NCI-H2107 treated with DMSO at 0.1 percent for 48 hours (cell line): ENCODE results near the gene SHB.
"Not testable (repeated sequence)": the region's sequence is repeated elsewhere in the genome, so short reads cannot be mapped to it uniquely, and the experiment has no call there.

Experiments used
- DNase-seq: peaks from one replicate; lab custom pipeline; 2025; ENCODE audit not compliant: unreplicated experiment; lab: John Stamatoyannopoulos, UW

SHB gene

GRCh38 chr9:37972351-37972848 is 96.6 kb downstream of the SHB start:
- no peak for DNase-seq

GRCh38 chr9:37971691-37972090 is 97.3 kb downstream of the SHB start:
- DNase-seq: no peak

- no peak for DNase-seq
Observed at GRCh38 chr9:37971108-37971459, 97.9 kb downstream of the SHB start.

GRCh38 chr9:37970301-37971107 is 98.5 kb downstream of the SHB start:
- DNase-seq: no peak

DNA sequence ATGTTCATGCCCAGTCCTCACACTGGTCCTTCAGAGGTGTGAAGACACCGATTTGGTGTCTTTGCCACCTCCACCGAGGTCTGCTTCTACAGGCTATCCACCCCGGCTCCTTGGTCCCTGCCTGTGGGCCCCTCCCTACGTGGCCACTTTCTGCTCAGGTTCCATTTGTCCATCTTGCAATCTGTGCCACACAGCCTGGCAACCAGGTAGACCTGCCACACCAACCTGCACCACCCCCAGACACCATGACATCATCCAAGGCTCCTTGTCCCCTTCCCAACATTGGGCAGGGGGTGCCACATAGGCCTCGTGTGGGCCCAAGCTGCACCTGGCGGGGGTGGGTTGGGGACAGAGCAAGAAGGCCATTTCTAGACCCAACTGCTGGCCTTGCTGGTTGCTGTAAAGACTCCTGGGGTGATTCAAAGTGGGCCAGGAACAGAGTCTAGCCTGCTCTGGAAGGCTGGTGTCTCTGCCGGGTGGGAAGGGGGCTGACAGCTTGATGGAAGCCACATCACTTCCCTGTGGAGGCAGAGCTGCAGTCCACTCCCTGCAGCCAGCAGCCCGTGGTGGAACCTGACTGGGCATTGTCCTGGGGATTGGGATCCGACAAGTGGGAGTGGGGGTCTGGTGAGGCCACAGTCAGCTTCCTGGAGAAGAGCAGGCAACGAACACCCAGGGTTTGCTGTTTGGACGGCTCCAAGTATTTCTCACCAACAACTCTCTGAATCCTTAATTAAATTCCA is 99.3 kb downstream of the SHB start:
- DNase-seq: no peak

DNA sequence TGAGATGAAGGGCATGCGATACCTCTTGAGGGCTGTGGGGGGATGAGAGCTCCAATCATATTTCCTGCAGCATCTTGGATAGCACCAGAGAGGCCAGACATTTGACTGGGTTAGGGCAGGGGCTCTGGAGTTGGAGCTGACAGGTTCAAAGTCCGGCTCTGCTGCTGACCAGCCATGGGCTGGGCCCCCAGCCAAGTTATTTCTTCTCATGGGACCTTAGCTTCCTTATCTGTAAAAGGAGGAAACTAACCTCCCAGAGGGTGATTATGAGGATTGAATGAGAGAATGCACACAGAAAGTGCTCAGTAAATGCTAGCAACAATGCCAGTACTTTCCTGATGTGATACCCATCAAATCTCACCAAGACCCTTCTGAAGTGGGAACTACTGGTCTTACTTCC is 99.9 kb downstream of the SHB start:
- DNase-seq: no peak

GRCh38 chr9:37968228-37968701 is 100.8 kb downstream of the SHB start:
- DNase-seq: no peak

DNA sequence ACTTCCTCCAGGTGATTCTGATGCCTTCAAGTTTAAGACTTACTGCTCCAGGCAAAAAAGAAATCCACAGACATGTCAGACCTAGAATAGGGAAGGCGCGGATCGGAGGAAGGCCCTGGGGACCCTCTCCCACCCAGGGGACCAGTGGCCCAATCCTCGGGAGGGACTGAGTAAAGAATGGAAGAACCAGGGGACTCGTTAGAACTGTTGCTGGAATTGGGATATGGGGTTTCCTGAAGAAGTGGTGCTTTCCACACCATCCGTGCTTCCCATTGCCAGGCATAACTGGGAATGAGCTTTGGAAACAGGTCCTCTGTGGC is 101.3 kb downstream of the SHB start:
- DNase-seq: no peak

GRCh38 chr9:37967014-37967760 is 101.8 kb downstream of the SHB start:
- no peak for DNase-seq

DNA sequence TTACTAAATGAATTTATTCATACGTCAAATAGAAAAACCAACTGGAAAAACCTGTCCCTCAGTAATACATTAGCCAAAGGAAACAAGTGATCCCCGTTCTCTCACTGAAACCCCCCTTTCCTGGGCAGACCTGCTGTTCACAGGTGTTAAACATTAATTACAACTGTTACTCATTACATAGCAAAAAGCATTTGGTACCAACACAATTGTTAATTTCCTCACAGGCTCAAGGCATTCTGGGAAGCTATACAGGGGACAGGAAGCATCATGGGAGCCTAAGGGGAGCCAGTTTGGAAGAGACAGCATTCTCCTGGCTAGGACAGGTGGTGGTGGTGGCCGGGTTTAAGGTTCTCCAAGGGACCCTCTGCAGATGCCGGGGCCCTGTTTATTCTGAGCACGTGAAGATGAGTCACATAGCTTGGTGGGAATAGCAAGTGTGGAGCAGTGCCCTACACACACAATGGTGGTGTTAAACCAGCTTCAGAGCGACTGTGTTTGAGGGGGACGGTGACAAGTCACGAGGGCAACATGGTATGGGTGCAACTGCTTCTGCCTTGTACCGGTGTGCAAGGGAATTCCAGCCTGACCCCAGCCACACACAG is 102.5 kb downstream of the SHB start:
- DNase-seq: no peak

DNA sequence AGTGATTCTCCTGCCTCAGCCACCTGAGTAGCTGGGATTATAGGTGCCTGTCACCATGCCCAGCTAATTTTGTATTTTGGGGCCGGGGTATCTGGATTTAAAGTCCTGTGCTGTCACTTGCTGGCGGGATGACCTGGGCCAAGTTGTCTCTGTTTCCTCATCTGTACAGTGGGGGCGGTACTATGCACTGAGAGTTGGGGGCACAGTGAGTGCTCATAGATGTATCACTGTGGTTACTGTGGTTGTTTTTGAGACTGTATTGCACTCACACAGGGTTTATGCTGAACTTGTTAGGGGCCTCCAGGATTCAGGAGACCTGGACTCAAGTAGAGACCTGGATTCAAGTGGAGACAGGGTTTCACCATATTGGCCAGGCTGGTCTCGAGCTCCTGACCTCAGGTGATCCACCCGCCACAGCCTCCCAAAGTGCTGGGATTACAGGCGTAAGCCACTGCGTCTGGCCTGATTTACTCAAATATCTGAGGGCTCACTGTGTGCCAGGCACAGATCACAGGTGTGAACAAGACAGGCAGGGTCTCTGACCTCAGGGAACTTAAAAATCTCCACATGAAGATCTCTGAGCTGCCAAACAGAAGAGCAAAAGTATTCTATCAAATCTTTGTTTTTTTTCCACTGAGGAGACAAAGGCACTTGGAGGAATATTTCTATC is 103.2 kb downstream of the SHB start:
- DNase-seq: not testable (repeated sequence)

DNA sequence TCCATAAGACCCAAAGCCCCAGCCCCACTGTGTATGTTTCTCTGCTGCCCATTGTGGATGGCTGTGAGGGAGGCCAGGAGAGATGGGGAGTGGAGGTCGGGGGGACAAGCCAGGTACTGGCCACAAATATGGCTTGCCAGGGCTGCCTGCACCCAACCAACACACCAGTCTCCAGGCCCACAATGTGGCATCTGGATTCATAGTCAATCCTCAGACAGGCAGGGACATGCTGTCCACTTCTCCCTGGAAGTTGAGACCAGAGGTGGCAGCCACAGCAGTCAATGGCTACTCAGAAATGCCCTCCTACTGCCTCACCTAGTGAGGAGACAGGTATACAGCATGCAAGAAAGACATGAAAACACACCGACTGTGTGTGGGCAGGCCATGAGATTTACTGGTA is 103.9 kb downstream of the SHB start:
- no peak for DNase-seq

- DNase-seq: no peak
Observed at GRCh38 chr9:37964740-37965081, 104.3 kb downstream of the SHB start.

DNA sequence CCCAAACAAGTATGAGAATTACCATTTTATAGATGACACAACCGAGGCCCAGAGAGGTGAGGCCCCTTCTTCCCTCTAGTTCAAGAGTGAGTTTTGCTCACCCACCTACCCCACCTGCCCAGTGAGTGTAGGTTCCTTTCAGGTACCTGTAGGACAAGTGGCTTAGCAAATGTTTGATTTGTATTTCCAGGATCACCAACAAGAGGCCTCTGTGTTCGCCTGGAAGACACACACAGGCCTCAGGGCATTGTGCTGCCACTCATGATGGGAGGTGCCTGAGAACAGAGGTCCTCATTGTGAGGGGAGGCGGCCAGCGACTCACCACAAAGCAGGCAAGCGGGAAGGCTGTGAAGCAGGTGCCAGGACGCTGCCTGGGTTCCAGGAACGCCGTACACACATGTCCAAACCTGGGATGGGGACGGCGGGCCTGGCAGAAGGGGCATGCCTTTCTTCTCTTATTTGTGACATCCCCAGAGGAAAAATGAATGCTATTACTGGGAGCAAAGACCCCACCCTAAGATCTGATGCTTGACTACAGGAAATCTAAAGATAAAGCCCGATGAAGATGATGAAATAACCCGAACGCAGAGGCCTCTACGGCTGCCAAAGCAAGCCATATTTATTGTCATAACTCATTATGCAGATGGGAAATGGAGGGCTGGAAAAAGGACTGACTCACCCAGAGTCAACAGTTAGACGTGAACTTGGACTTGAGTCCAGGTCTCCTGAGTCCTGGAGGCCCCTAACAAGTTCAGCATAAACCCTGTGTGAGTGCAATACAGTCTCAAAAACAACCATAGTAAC is 104.9 kb downstream of the SHB start:
- peak; percentile 26 for DNase-seq

DNA sequence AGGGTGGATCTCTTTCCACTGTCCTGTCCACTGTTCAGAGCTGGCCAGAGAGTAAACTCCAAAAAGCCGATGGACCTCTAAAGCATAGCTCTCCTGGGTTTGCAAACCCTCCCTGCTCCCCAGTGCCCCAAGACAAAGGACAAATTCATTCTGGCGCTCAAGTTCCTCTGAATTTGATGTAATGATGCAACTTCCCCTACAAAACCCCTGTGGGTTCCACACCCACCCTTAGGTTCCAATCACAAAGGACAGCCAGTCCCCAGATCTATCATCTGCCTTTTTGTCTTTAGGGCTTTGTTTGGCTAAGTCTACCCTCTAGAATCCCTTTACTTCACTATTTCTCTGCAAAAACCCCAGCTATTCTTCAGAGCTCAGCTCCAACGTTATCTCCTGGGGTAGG is 107.7 kb downstream of the SHB start:
- DNase-seq: no peak

DNA sequence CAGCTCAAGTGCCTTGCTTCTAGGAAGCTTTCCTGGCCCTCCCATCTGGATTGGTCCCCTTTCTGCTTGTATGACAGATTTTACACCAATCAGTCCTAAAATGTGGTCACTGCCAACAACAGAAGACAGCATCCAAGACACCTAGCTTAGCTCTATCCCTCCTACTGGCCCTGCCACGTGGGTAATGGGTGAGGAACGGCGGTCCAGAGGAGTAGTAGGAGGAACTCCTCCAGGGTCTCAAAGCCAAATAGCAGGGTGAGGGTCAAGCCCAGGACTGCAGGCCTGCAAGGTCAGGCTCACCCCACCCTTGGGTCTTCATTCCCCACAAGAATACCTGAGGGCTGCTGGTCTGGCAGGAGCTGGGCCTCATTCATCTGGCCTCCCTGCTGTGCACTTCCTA is 108.4 kb downstream of the SHB start:
- no peak for DNase-seq

DNA sequence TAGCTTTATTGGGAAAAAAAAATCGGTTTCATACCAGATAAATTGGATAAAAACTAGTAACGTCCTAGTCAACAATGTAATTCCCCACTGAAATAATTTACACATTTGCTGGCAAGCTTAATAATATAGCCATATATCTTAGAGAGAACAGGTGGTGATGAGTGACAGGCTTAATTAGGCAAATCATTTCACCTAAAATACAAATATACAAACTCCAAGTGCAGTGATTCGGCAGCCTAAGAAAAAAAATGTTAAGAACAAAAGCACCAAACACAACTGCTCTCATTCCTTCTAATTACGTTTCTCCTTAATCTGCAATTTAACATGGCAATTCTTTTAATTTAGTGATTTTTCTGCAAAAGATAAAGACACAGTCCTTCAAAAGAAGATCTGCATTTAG is 109.1 kb downstream of the SHB start:
- DNase-seq: no peak

DNA sequence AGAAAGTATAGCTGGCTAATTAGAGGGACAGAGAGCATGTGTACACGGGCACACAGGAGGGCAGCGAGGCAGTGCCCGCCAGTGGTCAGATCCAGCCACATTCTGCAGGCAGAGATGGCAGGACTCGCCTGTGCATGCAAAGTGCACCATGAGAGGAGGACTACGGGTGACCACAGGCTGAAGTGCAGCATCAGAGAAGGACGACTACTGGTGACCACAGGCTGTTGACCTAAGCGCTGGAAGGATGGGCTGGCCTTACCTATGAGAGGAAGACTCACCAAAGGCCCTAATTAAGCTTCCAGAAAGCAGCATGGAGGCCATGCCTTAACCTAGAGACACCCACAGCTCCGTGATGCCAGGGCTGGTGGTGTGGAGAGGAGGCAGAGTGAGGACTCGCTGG is 110.9 kb downstream of the SHB start:
- DNase-seq: no peak

- no peak for DNase-seq
Observed at GRCh38 chr9:37957664-37957953, 111.4 kb downstream of the SHB start.

DNA sequence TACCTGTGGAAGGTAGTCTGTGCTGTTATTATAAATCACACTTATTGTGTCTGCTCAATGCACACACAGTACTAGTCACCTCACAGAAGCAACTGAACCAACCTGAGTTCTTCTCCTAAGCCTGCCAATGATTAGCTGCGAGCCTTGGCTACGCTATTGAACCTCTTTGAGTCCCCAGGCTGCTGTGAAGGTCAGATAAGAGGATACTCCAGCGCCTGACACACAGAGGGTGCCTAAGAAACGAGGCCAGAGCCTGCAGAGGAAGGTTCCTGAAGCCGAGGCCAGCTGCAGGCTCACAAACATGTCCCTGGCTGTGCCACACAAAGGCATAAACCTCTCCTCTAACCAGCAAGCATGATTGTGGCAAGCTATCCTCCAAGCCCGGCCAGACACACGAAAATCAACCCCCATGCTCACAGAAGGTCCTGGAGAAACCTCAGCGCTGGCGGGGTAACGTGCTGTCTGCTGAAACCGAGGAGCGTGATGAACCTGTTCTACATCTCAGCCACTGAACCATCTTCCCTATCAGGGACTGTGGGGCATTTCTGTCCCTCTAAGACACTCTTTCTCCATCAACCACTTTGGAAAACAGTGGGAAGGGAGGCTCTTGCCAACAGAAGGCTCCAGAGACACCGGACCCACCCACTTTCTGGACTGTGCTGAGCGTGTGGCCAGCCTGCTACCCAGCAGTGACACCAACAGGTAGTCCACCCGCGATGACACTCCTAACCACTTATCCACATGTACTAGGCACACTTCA is 111.9 kb downstream of the SHB start:
- peak; percentile 12 for DNase-seq
